Lung (tissue), 12 donors: ENCODE measurements around the gene MAMDC2. TPM values are rescaled to one million over a fixed set of nuclear protein-coding genes. Genes with fewer than 3 reads are reported as not detected.

Experiments
- ATAC-seq: fragments of 200-7000 bp; cut with Tn5 transposase; one replicate; pipeline ENCODE4 v1.9.1; 2020; ENCODE audit warnings: moderate number of reproducible peaks; ENCODE audit not compliant: insufficient read depth, low FRiP score
- DNase-seq, 3 donors: peaks; one replicate each; pipeline ENCODE4 v3.0.0-alpha.2; 2013 to 2017
- H3K27ac ChIP-seq, 2 donors: one replicate each; pipeline ENCODE4 v1.5.1; 2013; ENCODE audit warnings: mild to moderate bottlenecking in 2 of 2, moderate library complexity in 2 of 2, control low read depth in 1 of 2, inconsistent platforms in 1 of 2, low read depth in 1 of 2, low read length in 1 of 2
- H3K27me3 ChIP-seq, 3 donors: one replicate each; pipeline ENCODE4 v1.5.1; 2013; ENCODE audit warnings: low read length in 2 of 3; ENCODE audit not compliant: control insufficient read depth in 3 of 3, insufficient read depth in 3 of 3
- H3K36me3 ChIP-seq, 4 donors: one replicate each; pipeline ENCODE4 v1.5.1; 2013; ENCODE audit warnings: low read length in 4 of 4, mild to moderate bottlenecking in 1 of 4, moderate library complexity in 1 of 4; ENCODE audit not compliant: control insufficient read depth in 4 of 4, insufficient read depth in 4 of 4
- H3K4me1 ChIP-seq, 5 donors: one replicate each; pipeline ENCODE4 v1.5.1; 2013; ENCODE audit warnings: low read length in 5 of 5, mild to moderate bottlenecking in 2 of 5, moderate library complexity in 1 of 5; ENCODE audit not compliant: control insufficient read depth in 5 of 5, insufficient read depth in 5 of 5
- H3K4me3 ChIP-seq: one replicate; pipeline ENCODE4 v1.5.1; 2013; ENCODE audit warnings: mild to moderate bottlenecking, control low read depth, moderate library complexity
- H3K9ac ChIP-seq, 2 donors: one replicate each; pipeline ENCODE4 v1.5.1; 2013; ENCODE audit warnings: low read length in 2 of 2, control low read depth in 1 of 2; ENCODE audit not compliant: insufficient read depth in 1 of 2
- H3K9me3 ChIP-seq, 4 donors: one replicate each; pipeline ENCODE4 v1.5.1; 2013; ENCODE audit warnings: low read length in 3 of 4, mild to moderate bottlenecking in 1 of 4, moderate library complexity in 1 of 4; ENCODE audit not compliant: control insufficient read depth in 4 of 4, insufficient read depth in 3 of 4
- CTCF ChIP-seq: IDR thresholded peaks from 2 replicates; pipeline ENCODE4 v1.5.1; 2012; ENCODE audit warnings: mild to moderate bottlenecking; ENCODE audit errors: control extremely low read depth, extremely low read depth
- WGBS, 2 donors: extraction: QIAGEN DNeasy Blood & Tissue Kit; methylation state at CpG; one replicate each; pipeline ENCODE4 v1.1.7; 2013; 5-methylcytosine and 5-hydroxymethylcytosine counted together
- polyA plus RNA-seq, 2 donors: library from polyadenylated mRNA; stranded (reverse); fragments of 200-250 nt; gene quantifications; one replicate each; pipeline ENCODE4 v1.2.1, GENCODE V29; 2013
- total RNA-seq, 2 donors: library from RNA; depleted of rRNA in 1 of 2; stranded (reverse); fragments of >200 nt in 1 of 2; gene quantifications; one replicate each; pipeline ENCODE4 v1.2.1, GENCODE V29; 2014 to 2021
- donor health status: control.
- donor health status: control.
- donor health status: Bipolar disorder and iron deficiency.
- donor health status: healthy.
- donor health status: DM: yes; HTN: yes; CAD: no.

Gene MAMDC2
- total and polyA plus RNA-seq, 4 donors: 6.5 to 28.6 (median 10.0) TPM

GRCh38 chr9:70220216-70220615 is 176.6 kb downstream of the MAMDC2 start:
- DNase-seq (no peak), ATAC-seq (no peak)
- 90 to 95% methylated on average over 2 of the region's 2 CpGs for WGBS, 2 donors
- no peak for TF ChIP-seq CTCF
- H3K27ac ChIP-seq: no peak overlapping the region
- H3K4me3 ChIP-seq: no peak overlapping the region
- no peaks in the 10 kb centered on the region for H3K4me1 ChIP-seq
- H3K36me3 ChIP-seq: peaks cover 0 to 3% (median 1%) of the 10 kb centered on the region in 4 donors
- no peaks in the 10 kb centered on the region for H3K27me3 ChIP-seq
- peaks cover 0 to under 1% (median 0%) of the 10 kb centered on the region in 4 donors for H3K9me3 ChIP-seq
- H3K9ac ChIP-seq: no peak overlapping the region

- Histone ChIP-seq H3K4me1 (no peaks in the 10 kb centered on the region), H3K4me3 (no peak overlapping the region), H3K9ac (no peak overlapping the region), H3K27ac (no peak overlapping the region), H3K27me3 (no peaks in the 10 kb centered on the region), H3K9me3 (peaks cover 0 to 2% (median 0%) of the 10 kb centered on the region in 4 donors), H3K36me3 (peaks cover 0 to 3% (median 0%) of the 10 kb centered on the region in 4 donors)
- TF ChIP-seq CTCF: no peak
- 92 to 94% methylated on average over 1 of the region's 1 CpG for WGBS, 2 donors
- ATAC-seq (no peak), DNase-seq (no peak)
Observed at GRCh38 chr9:70222354-70222753, 178.7 kb downstream of the MAMDC2 start.

- Histone ChIP-seq H3K4me3 (no peak overlapping the region), H3K9me3 (peaks cover 0 to 2% (median 0%) of the 10 kb centered on the region in 4 donors), H3K9ac (no peak overlapping the region), H3K36me3 (no peaks in the 10 kb centered on the region), H3K27ac (no peak overlapping the region), H3K4me1 (peaks cover 0 to 15% (median 0%) of the 10 kb centered on the region in 5 donors), H3K27me3 (no peaks in the 10 kb centered on the region)
- DNase-seq: no peak
- no peak for ATAC-seq
- WGBS, 2 donors: 79 to 92% methylated on average over 2 of the region's 2 CpGs
- TF ChIP-seq CTCF: no peak
Observed at GRCh38 chr9:70228118-70228517, 184.5 kb downstream of the MAMDC2 start.

GRCh38 chr9:70228611-70229010 is 185.0 kb downstream of the MAMDC2 start:
- no peak for ATAC-seq
- 79 to 91% methylated on average over 2 of the region's 2 CpGs for WGBS, 2 donors
- Histone ChIP-seq H3K4me3 (no peak overlapping the region), H3K27me3 (no peaks in the 10 kb centered on the region), H3K27ac (no peak overlapping the region), H3K4me1 (peaks cover 0 to 15% (median 0%) of the 10 kb centered on the region in 5 donors), H3K36me3 (no peaks in the 10 kb centered on the region), H3K9me3 (peaks cover 0 to 2% (median 0%) of the 10 kb centered on the region in 4 donors), H3K9ac (peak overlapping the region in 1 of 2 donors; percentile 31)
- no peak for TF ChIP-seq CTCF
- peak in 1 of 3 donors; percentile 9 for DNase-seq
